OCI-M1 (cell line): Measurements from ENCODE around the gene ISYNA1.

ENCODE experiments used
- DNase-seq: peaks from one replicate; lab custom pipeline; 2025; lab: John Stamatoyannopoulos, UW

The ISYNA1 gene

DNA sequence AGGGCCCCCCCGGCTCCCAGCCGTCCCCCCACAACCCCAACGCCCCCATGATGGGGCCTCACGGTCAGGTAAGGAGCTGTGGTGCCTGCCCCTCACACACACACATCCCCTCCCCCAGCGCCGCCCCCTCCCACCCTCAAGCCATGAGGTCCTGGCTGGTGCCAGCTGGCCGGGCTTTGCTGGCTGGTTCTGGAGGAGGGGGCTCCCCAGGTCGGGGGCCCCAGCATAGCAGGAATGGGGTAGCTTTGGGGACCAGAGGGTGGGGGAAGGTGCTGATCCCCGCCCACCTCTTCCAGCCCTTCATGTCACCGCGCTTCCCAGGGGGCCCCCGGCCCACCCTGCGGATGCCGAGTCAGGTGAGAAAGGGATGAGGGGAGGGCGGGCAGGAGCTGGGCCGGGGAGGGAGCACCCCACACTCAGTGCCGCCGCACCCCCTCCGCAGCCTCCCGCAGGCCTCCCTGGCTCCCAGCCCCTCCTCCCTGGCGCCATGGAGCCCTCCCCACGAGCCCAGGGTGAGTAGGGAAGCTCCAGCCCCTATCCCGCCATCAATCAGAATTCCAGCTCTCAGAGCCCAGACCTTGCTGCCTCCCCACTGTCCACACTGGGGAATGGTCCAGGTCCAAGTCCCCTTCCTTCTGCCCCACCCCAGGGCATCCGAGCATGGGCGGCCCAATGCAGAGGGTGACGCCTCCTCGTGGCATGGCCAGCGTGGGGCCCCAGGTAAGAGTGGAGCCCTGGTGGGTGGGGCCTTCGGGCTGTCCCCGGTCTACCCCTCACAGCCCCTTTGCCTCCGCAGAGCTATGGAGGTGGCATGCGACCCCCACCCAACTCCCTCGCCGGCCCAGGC is 6.4 kb downstream of the ISYNA1 start:
- no peak for DNase-seq

DNA sequence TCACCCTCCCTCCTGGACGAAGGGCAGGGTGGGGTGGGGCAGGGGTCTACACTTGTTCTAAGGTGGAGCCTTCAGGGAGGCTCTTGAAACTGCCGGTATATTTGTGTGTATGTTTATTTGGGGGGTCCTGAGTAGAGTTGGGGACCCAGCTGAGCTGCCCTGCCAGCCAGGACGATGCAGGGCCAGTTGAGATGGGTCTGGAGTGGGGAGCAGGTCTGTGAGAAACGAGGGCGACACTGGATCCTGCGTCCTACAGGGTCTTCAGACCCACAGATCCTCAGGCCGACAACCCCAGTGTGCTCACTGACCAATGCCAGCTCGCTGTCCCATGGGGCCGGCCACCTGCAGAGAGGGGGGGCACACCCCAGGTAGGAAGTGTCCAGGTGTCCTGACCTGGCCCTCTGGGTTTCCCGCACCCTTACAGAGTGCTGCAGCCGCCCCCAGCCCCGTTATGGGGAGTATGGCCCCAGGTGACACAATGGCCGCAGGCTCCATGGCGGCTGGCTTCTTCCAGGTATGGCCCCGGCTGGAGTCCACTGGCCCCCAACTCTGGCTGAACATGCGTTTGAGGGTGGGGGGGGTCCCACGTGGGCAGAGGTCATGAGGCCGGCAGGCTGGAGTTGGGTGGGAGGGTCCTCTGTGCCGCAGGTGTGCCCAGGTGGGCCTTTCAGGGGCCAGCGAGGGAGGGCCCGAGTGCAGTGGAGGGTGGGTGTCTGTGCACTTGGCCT is 7.4 kb downstream of the ISYNA1 start:
- DNase-seq, result no peak

DNA sequence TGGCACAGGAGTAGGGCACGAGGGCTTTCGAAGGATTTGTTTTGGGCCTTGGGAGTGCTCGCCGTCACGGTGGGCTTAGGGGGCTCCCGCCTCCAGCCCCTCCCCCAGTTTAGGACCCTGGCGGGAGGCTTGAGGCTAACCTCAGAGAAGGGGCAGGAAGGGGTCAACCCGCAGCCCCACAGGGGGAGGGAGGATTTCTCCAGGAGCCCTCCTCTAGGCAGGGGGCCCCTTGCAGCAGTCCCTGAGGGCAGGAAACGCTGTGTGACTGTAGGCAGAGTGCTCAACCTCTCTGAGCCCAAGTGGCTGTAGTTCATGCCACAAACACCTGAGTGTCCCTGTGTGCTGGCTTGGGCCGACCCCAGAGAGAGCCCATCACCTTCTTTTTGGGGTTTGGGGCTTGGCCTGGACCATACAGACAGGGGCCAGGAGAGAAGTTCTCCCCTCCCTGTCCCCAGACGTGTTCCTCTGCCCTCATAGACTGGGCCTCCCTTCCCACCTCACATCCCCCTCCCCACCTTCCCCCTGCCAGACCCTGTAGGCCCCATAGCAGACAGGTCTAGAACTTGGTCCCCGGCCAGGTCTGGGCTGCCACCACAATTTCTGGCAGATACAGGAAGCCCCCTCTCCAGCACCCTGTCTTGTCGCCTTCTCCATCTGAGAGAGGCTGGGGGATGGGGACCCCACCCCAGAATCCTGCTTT is 8.1 kb downstream of the ISYNA1 start:
- no peak for DNase-seq

DNA sequence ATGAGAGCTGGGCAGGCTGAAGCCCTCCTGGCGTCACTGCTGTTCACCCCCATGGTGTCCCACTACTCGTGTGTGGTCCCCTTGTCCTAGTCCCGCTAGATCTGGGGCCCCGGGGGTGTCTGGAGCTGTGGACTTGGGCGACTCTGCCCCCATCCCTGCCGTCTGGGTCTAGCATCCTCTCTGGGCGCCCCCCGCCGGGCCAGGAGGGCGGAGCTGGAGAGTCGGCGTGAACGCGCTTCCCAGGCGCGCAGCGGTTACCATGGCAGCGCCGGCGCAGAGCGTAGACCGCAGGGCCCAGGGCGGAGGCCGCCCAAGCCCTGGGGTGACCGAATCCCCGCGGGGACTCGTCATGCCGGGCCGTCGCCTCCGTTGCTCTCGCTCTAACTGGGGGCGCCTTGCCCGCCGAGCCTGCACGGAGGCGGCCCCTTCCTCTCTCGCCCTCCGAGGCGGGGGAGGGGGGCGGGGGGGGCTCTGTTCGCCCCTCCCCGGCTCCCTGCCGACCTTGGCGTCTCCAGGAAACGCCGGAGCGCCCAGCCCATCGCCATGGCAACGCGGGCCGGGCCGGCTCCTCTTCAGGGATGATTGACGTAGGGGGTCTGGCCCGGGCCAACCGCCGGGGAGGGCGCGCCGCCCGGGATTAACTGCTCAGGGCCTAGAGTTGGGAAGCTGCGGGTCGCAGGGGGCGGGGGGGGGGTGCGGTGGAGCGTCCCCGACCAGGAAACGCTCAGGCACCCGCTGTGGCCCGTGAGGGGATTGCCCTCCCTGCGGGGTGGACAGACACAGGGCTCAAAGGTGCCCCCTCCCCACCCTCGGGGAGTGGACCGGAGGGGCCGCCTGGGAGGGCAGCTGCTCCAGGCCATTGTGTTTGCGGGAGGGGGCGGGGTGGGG is 8.9 kb downstream of the ISYNA1 start:
- peak; percentile 81 for DNase-seq

DNA sequence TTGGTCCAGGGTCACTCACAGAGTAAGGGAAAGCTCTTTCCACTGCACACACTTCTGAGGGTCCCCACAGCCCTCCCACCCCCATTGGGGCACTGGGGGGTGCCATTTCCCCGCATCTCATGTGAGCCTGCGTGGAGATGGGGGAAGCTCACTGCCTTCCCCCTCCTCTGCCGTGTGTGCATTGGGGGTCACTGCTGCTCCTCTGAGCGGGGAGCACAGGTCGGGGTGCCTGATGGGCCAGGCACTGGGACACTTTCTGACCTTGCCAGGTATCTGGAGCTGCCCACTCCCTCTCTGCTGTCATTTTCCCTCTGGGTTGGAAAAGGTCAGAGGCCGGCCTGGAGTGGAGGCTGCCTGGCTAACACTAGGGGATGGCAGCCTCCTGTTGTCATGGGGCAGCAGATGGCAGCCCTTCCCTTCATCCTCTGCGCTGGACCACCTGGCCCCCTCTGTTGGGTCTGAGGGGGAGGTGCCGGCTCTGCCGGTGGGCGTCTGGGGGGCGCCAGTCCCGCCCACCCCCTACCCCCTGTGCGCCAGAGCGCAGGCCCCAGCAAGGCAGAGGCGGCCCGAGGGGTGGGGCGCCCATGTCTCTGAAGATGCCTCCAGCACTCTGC is 9.7 kb downstream of the ISYNA1 start:
- no peak for DNase-seq

DNA sequence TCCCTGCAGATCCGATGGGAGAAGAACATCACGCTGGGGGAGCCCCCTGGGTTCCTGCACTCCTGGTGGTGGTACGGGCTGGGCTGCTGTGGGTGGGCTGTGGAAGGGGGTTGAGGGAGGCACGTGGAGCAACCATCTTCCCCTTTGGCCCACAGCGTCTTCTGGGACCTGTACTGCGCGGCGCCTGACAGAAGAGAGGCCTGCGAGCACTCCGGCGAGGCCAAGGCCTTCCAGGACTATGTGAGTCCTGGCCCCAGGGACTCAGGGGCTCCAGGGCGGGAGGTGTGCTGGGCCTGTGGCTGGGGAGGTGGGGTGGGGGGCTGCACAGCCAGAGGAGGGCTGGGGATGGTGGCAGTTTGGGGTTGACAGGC is 10.2 kb downstream of the ISYNA1 start:
- DNase-seq, result no peak

DNA sequence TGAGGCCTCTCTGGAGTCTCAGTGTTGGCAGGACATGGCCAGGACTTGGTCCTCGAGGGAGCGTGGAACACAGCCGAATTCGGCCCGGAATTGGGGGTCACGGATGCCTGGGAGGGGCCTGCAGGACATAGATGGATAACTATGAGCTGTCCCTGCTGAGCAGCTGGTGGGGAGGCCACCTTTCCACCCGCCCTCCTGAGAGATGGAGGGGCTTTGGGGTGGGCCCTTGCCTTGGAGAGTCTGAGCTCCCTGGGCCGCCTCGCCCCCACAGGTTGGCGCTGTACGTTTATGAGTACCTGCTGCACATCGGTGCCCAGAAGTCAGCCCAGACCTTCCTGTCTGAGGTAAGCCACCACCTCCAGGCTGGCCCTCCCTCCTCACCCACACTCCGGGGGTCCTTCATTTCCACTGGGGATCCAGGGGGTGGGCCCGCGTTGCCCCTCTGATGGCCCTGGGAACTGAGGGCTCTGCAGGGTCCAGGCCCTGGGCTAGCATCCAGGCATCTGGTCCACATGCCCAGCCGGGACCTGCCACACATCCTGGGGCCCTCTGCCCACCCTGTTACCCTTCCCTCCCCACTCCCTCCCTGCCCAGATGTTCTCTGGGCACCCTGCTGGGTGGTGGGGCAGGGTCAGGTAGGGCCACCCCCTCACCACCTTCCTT is 10.7 kb downstream of the ISYNA1 start:
- DNase-seq, result no peak

DNA sequence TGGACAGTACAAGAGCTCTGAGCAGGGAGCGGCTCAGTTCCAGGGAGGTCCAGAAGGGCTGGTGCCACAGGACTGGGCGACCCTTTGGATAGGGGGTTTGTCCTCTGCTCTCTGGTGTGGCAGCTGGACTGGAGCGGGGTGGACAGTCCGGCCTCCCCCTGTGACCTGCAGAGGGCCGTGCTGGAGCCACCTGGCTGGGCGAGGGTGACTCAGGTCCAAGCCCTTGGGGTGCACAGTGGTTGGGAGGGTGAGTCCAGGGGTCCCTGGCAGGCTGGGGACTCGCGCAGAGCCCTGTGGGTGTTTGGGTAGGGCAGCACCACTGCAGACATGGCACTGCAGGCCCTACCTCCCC is 11.5 kb downstream of the ISYNA1 start:
- no peak for DNase-seq

DNA sequence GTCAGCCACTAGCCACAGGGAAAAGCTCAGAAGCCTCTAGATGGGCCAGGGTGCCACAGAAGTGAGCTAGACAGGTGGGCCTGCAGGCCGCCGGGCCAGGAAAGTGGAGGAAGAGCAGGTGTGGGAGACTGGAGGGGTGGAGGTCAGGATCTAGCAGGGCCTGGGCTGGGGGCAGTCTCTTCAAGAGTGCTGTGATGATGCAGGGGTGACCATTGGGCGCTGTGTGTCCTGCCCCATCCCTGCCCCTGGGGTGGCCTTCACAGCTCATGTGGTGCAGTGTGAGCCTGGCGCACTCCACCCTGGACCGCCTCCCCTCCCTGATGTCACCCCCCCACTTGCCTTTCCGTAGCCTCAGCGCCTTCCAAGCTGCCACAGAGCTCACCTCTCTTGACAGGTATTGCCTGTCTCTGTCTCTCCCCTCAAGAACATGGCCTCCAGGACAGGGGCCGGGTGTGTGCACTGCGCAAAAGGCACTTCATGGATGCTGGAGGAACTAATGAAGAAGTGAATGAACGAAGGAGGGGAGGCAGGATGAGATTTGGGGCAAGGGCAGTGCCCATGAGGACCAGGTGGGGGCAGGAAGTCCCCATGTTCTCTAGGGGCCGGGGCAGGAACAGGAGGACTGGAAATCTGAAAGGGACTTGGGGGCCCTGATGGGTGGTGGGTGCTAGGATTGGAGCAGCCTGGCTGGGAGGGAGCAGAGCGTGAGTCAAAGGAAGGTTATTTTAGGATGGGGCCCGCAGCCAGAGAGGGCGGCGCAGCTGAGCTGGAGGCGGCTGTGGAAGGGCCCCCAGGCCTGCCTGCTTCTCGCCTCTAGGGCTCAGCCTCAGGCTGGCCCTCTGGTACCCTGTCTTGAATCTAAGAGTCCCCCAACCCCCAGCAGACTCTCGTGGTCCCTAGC is 12.2 kb downstream of the ISYNA1 start:
- DNase-seq, result no peak

- DNase-seq, result no peak
These were observed 12.9 kb downstream of the ISYNA1 start for GRCh38 chr19:18424890-18425514.

GRCh38 chr19:18424122-18424889 is 13.6 kb downstream of the ISYNA1 start:
- DNase-seq, result no peak

- no peak for DNase-seq
These were observed 14.5 kb downstream of the ISYNA1 start for GRCh38 chr19:18423258-18424020.

DNA sequence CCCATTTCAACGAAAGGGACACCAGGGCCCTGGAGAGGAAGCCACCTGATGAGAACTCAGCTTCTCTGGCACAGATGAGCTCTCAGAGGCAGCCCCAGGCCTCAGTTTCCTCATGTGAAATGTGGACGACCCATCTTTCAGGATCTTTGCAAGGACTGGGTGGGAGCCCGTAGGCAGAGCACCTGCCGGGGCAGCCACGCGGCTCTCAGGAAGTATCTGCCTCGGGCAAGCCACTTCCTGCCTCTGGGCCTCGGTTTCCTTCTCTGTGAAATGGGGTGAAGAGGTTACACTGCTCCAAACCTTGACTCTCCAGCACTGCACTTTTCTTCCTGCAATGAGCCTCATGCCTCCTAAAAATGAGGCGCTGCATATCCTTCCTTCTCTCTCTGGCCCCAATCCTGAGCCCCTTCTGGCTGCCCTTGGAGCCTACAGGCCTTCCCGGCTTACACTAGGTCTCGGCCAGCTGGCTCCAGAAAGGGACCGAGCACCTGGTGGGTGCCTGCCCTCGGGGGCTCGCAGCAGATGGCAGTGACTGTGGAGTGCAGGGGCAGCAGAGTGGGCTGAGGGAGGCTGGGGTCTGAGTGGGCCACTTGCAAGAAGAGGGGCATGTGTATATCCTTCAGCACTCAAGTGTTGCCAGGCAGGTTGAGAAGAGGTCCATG is 15.3 kb downstream of the ISYNA1 start:
- DNase-seq, result no peak

DNA sequence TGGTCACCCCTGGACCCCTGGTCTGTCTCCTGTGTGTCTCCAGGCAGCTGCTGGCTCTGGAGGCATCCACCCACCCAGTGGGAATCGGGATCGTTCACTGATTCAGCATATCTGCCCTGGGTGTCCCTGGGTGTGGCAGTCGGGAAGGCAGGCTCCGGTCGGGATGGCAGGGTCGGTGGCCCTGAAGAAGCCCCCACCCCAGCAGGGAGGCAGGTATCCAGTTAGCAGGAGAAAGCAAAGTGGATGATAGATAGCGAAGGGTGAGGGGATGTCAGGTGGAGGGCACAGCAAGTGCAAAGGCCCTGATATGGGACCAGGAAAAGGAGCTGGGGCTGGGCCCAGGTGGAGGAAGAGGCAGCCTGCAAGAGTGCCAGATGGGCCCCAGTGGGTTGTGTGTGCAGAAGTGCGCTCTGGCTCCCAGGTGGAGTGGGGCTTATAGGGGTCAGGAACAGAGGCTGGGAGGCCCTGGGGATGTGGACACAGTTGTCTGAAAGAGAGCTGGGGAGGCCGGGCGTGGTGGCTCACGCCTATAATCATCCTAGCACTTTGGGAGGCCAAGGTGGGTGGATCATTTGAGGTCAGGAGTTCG is 16.5 kb downstream of the ISYNA1 start:
- no peak for DNase-seq

DNA sequence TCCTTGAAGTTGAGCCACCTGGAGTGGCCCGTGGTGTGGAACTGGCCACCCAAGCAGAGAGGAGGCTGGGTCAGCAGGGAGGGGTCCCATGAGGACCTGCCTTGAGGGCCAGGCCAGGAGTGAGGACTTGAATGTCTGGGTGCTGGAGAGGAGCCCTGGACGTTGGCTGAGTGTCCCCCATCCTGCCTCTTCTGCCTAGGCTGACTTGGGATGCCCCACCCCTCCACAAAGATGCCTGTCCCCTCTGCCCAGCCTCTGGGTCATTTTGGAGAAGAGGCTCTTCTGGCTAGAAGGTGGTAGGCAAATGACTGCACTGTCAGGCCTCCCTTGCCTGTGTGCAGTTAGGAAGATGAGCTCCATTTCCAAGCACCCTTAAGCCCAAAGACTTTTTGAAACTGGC is 17.0 kb downstream of the ISYNA1 start:
- no peak for DNase-seq

GRCh38 chr19:18419699-18420460 is 18.1 kb downstream of the ISYNA1 start:
- DNase-seq, result peak; percentile 39
